Thyroid gland (tissue), 4 donors: Measurements from ENCODE around the gene TALDO1. TPM values are rescaled to one million over a fixed set of nuclear protein-coding genes. Genes with fewer than 3 reads are reported as not detected.

Source experiments
- DNase-seq, 2 donors: peaks; one replicate each; pipeline ENCODE4 v3.0.0-alpha.2; 2019
- H3K27ac ChIP-seq, 3 donors: fragments of 200-600 bp; sonication (generic); 1 replicate in 2 of 3; 2 replicates in 1 of 3; pipeline ENCODE4 v1.5.1; 2016 to 2019; ENCODE audit warnings: mild to moderate bottlenecking in 1 of 3, moderate library complexity in 1 of 3
- H3K27me3 ChIP-seq: fragments of 200-600 bp; sonication (generic); one replicate; pipeline ENCODE4 v1.5.1; 2019
- H3K36me3 ChIP-seq, 2 donors: fragments of 200-600 bp; sonication (generic); one replicate each; pipeline ENCODE4 v1.5.1; 2016 to 2019
- H3K4me1 ChIP-seq, 2 donors: fragments of 200-600 bp; sonication (generic); one replicate each; pipeline ENCODE4 v1.5.1; 2017 to 2019
- H3K4me3 ChIP-seq, 3 donors: fragments of 200-600 bp; sonication (generic); replicated peaks in 1 of 3; 1 replicate in 2 of 3; 2 replicates in 1 of 3; pipeline ENCODE4 v1.5.1; 2016; ENCODE audit warnings: mild to moderate bottlenecking in 1 of 3
- H3K9me3 ChIP-seq: fragments of 200-600 bp; sonication (generic); one replicate; pipeline ENCODE4 v1.5.1; 2017
- CTCF ChIP-seq, 6 experiments: fragments of 200-600 bp in 3 of 6; fragments of 450-650 bp in 3 of 6; sonication (generic) in 3 of 6; IDR thresholded peaks; one replicate each; pipeline ENCODE4 v1.5.1; 2016 to 2019; ENCODE audit warnings: antibody characterized with exemption in 6 of 6, mild to moderate bottlenecking in 2 of 6, inconsistent platforms in 1 of 6, moderate library complexity in 1 of 6
- POLR2A ChIP-seq, 2 donors: fragments of 450-650 bp; IDR thresholded peaks; one replicate each; pipeline ENCODE4 v1.6.1; 2017; ENCODE audit warnings: antibody characterized with exemption in 2 of 2, mild to moderate bottlenecking in 2 of 2, moderate library complexity in 1 of 2
- WGBS, 2 donors: methylation state at CpG; one replicate each; pipeline ENCODE4 v1.1.5; 2017; 5-methylcytosine and 5-hydroxymethylcytosine counted together
- intact Hi-C: fragments of 100-400 bp; cut with DNase I; formaldehyde crosslinking; loops from one replicate; pipeline ENCODE4 v1.15.1; 2023
- total RNA-seq, 4 donors: library from RNA; depleted of rRNA; stranded (reverse); fragments of >200 nt; gene quantifications; one replicate each; pipeline ENCODE4 v1.2.3, GENCODE V29; 2016

Gene TALDO1
- total RNA-seq, 4 donors from 2014 or later = 300 to 965 (median 558) TPM

DNA sequence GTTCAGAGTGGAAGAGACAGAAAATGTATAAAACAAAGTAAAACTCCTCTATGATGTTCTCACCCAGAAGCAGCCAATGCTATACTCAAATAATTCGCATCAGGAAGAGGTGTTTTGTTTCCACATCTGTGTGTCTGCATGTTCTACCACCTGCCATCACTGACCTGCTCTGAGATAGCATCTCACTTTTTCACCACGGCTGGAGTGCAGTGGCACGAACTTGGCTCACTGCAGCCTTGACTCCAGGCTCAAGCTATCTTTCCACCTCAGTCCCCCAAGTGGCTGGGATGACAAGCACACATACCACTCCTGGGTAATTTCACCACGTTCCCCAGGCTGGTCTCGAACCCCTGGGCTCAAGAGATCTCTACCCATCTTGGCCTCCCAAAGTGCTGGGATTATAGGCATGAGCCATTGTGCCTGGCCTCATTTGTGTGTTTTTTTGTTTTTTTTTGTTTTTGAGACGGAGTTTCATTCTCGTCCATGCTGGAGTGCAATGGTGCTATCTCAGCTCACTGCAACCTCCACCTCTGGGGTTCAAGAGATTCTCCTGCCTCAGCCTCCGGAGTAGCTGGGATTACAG, 14.4 kb downstream of the TALDO1 start:
- TF ChIP-seq POLR2A (IDR thresholded peaks at IDR 0.05) (no peak), CTCF (IDR thresholded peaks at IDR 0.05) (no peak)
- DNase-seq = no peak
- WGBS, 2 donors = 92 to 93% methylated on average over 8 of the region's 8 CpGs
- H3K9me3 ChIP-seq = no peaks in the 10 kb centered on the region
- no peaks in the 10 kb centered on the region for H3K4me1 ChIP-seq
- no peak overlapping the region for H3K4me3 ChIP-seq
- H3K27me3 ChIP-seq = no peaks in the 10 kb centered on the region
- intact Hi-C loops = no loop called here
- peaks cover 56 to 91% of the 10 kb centered on the region in 2 donors for H3K36me3 ChIP-seq
- H3K27ac ChIP-seq = no peak overlapping the region

GRCh38 chr11:762421-763072, 15.3 kb downstream of the TALDO1 start:
- Histone ChIP-seq H3K9me3 (no peaks in the 10 kb centered on the region), H3K36me3 (peaks cover 52 to 83% of the 10 kb centered on the region in 2 donors), H3K27me3 (no peaks in the 10 kb centered on the region), H3K27ac (peak overlapping the region in 1 of 3 donors; percentile 9), H3K4me1 (no peaks in the 10 kb centered on the region), H3K4me3 (no peak overlapping the region)
- 69 to 73% methylated on average over 8 to 10 of the region's 10 CpGs for WGBS, 2 donors
- no peak for DNase-seq
- intact Hi-C loops = no loop called here
- TF ChIP-seq CTCF (IDR thresholded peaks at IDR 0.05) (no peak), POLR2A (IDR thresholded peaks at IDR 0.05) (no peak)

- H3K36me3 ChIP-seq = peaks cover 52 to 77% of the 10 kb centered on the region in 2 donors
- H3K9me3 ChIP-seq = no peaks in the 10 kb centered on the region
- H3K4me3 ChIP-seq = no peak overlapping the region
- 70 to 74% methylated on average over 18 to 20 of the region's 24 CpGs for WGBS, 2 donors
- no peaks in the 10 kb centered on the region for H3K27me3 ChIP-seq
- peak in 1 of 2 donors; percentile 31 for DNase-seq
- intact Hi-C loops = no loop called here
- H3K27ac ChIP-seq = no peak overlapping the region
- no peaks in the 10 kb centered on the region for H3K4me1 ChIP-seq
- TF ChIP-seq CTCF (IDR thresholded peaks at IDR 0.05) = no peak
- TF ChIP-seq POLR2A (IDR thresholded peaks at IDR 0.05) = no peak
These were observed 15.8 kb downstream of the TALDO1 start for GRCh38 chr11:763073-763463.

DNA sequence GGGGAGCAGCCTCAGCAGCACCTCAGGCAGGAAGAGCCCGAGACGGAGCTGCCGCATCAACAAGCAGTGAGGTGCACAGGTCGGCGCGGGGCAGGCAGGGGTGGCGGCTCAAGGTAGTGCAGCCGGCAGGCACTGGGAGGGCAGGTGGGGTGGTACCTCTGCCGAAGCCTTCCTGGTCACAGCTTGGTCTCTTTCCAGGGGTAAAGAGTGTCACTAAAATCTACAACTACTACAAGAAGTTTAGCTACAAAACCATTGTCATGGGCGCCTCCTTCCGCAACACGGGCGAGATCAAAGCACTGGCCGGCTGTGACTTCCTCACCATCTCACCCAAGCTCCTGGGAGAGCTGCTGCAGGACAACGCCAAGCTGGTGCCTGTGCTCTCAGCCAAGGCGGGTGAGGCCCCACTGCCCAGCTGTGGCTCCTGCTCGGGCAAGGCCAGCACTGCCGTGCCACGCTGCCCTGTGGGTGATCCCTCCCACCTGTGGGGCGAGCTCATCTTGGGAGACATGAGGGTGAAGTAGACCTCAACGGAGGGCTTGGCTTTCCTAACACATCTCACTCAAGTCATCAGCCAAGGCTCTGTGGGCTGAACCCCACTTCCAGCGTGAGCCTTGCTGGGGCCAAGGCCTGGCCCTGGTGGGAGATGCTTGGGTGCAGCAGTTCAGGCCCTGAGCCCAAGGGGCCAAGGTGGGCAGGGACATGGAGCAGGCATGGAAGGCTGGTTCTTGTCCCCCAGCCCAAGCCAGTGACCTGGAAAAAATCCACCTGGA, 16.5 kb downstream of the TALDO1 start:
- WGBS, 2 donors = 94% methylated on average over 14 to 20 of the region's 22 CpGs
- no peak overlapping the region for H3K4me3 ChIP-seq
- intact Hi-C loops = no loop called here
- no peaks in the 10 kb centered on the region for H3K4me1 ChIP-seq
- no peak overlapping the region for H3K27ac ChIP-seq
- peaks cover 49 to 72% of the 10 kb centered on the region in 2 donors for H3K36me3 ChIP-seq
- DNase-seq = no peak
- no peaks in the 10 kb centered on the region for H3K9me3 ChIP-seq
- TF ChIP-seq CTCF (IDR thresholded peaks at IDR 0.05) (no peak), POLR2A (IDR thresholded peaks at IDR 0.05) (no peak)
- no peaks in the 10 kb centered on the region for H3K27me3 ChIP-seq
